Left colon (tissue), 2 donors: ENCODE measurements around the gene DKK3. TPM values are rescaled to one million over a fixed set of nuclear protein-coding genes. Genes with fewer than 3 reads are reported as not detected.

ENCODE experiments used
- ATAC-seq: fragments of 200-7000 bp; cut with Tn5 transposase; one replicate; pipeline ENCODE4 v1.9.1; 2020; ENCODE audit warnings: mild to moderate bottlenecking, moderate library complexity
- DNase-seq, 2 donors: peaks; one replicate each; pipeline ENCODE4 v3.0.0-alpha.2; 2020
- intact Hi-C, 2 donors: fragments of 100-400 bp; cut with DNase I in 1 of 2; cut with micrococcal nuclease in 1 of 2; formaldehyde crosslinking; loops; one replicate each; pipeline versions ENCODE4 v1.11.2 to v1.14.0; 2022; cut with DNase I, micrococcal nuclease
- long read RNA-seq: library from polyadenylated mRNA; unstranded; transcript quantifications from one replicate; pipeline ENCODE4 v2.0.0, GENCODE V29; 2021
- total RNA-seq, 2 donors: library from RNA; stranded (reverse); fragmentation: NEBNext Ultra II Directional; extraction: Animal tissue kit (Norgen Biotek cat#: 25700); gene quantifications; one replicate each; pipeline ENCODE4 v1.2.1, GENCODE V29; 2021
- donor health status: DM: no; HTN: no; CAD: no.
- donor health status: DM: yes; HTN: yes; CAD: no.

Gene DKK3
- 10 to 100 TPM in 1 of 2 donors, 1 to 10 TPM in 1; 8.1 to 19.5 TPM for total RNA-seq
- long read RNA-seq, transcript DKK3-201 (8 exons, 2,636 nt): major isoform, 14 of 53 reads
- long read RNA-seq, partial matches to known transcripts: 29 of 53 reads
- long read RNA-seq, other reads (novel, unspliced or antisense): 9 of 53 reads

DNA sequence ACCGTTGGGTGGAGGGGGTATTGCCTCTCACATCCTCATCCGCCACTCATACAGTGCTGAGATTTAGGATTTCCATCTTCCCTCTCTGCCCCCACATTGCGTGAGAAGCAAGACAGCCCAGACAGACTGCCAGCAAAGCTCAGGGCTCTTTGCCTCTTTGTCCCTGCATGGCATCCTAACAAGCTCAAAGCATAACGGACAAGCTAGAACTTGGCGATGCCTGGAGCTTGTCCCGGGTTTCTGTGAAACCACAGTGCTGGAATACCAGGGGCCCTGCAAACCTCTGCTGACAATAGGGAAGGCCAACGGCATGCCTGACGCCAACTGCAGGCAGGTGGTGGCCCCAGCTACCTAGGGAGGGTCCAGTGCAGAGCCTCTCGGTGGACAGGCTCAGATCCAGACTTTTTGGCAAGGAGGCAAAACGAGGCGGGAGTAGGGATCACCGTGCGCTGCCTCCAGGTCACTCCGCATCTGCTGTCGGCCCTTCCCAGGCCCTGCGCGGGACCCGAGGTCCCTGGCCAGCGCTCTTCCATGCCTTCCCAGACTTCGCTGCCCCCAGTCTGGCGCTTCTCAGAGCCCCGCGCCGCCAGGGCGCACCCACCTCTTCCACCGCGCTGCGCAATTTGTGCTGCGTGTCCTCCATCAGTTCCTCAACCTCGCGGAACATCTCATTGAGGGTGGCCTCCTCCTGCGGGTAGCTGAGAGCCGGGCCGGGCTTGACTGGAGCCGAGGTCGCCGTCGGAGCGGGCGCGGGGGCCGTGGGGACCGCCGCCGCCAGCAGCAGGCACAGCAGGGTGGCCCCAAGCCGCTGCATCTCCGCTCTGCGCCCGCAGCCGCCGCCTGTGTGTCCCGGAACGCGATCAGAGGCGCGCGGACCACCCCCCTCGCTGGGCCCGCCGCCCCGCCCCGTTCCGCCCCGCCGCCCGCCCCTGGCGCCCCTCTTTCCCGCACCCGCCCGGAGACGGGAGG is at the start of gene DKK3:
Gene DKK3, minus strand, starts transcription at position 858 of the 969 bp plus-strand sequence. Its CDS starts 44 bp downstream, at position 814.
- intact Hi-C loops: no loop called here
- DNase-seq (no peak), ATAC-seq (no peak)

DNA sequence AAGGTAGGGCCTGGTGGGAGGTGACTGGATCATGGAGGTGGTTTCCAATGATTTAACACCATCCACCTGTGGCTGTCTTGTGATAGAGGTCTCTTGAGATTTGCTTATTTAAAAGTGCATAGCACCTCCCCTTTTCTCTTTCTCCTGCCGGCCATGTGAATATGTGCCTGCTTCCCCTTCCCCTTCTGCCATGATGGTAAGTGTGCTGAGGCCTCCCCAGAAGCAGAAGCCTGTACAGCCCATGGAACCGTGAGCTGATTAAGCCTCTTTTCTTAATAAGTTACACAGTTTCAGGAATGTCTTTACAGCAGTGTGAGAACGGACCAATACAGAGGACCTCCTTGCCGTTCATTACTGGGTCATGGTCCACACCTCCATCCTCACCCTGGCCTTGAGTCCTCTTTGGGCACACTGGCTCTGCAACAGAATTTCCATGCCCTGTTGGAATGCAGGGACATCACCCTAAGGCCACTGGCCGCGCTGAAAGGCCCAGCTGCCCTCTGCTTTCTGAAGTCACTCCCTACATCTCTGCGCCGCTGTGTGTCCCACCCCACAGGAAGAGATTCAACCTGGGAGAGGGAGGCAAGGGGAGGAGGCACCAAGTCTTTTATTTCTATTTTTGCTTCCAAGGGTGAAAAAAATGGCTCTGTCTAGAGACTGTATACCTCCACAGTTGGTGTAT is 49.0 kb upstream of the DKK3 start:
- intact Hi-C loops: no loop called here
- DNase-seq: no peak
- no peak for ATAC-seq

GRCh38 chr11:12056119-12056518 is 47.7 kb upstream of the DKK3 start:
- ATAC-seq (no peak), DNase-seq (no peak)
- intact Hi-C loops: no loop called here

DNA sequence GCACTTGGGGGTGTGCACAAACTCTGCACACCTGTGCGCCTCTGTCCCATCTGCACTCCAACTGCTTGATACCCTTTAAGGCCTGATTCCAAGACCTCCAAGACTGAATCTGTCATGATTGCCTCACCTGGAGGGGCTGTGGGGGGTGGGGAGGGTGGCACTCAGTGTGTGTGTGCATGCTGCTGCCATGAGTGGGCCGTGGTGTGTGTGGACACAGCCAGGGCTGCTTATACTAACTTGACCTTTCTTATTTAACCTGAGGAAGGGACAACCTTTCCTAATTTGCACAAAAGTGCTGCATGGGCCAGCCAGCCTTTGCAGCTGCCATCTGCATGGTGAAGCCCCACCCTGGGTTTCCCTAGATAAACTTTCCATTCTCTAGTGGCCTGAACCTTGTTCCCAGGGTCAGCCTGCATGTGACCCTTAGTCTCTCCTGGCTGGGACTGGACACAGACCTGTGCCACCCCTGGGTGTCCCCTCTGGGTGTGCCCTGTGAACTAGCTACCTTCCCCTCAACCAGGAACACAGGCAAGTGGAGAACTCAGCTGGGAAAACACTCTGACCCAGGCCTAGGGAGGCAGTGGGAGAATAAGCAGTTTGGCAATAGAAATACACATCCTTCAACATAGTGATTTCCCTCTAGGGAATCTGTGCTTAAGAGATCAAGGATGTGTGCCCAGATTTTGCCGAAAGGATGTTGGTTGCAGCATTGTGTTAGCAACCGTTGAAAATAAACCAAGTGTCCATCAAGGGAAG is 45.4 kb upstream of the DKK3 start:
- intact Hi-C loops: no loop called here
- ATAC-seq: peak; percentile 81

DNA sequence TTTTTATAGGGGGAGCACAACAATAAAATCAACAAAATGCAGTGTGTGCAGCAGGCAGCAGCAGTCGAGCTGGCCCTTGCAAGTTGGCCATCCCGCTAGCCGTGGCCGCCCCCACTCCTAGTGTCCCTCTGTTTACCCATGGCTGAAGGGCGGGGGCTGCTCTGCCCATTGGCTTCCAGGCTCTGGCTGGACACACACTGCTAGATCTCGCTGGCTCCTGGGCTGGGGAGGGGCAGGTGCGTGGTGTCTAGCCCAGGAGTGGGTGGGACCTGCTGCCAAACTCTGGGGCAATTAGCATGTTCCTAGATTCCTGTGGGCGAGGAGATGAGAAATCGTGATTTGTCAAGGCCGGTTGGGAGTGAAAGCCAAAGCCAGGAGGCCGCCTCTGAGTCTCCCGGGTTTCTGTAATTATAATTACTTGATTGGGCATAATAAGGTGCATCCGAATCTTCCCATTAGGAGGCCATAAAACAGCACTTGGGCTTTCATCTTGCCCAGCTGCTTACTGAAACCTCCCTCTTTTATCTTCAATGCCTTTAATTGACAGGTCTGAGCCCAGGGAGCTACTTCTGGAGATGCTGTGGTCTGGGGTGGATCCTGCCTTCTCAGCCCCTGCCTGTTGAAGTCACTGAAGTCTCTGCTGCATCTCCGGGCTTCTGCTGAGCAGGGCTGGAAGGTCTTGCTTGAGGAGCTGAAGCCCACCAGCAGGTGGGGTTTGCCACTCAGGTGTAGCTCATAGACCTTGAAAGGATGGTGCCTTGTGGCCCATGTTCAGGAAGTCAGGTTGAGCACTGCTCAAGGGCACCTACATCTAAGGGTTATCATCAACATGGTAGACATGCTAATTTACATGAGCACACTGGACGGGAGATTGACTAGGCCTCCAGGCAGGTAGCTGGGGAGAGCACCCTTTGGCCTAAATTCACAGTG is 44.5 kb upstream of the DKK3 start:
- DNase-seq: no peak
- intact Hi-C loops: no loop called here
- ATAC-seq: peak; percentile 26

More for the DNA sequence above, 45.4 kb upstream of the DKK3 start:
- no peak for DNase-seq

DNA sequence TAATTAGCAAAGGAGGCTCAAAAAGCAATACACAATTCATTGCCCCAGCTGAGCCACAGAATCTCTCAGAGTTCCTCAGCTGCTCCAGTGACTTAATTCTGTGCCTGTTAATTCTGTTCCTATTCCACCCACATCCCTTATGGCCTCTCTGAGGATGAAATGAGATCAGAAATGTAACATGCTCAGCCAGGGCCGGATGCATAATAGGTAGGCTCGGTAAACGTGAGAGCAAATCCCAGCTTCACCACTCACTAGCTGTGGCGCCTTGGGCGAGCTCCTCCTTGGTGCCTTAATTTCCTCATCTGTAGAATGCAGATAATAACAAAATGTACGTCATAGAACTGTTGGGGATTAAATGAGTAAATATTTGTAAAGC is 42.8 kb upstream of the DKK3 start:
- ATAC-seq: no peak
- intact Hi-C loops: no loop called here
- DNase-seq: no peak

DNA sequence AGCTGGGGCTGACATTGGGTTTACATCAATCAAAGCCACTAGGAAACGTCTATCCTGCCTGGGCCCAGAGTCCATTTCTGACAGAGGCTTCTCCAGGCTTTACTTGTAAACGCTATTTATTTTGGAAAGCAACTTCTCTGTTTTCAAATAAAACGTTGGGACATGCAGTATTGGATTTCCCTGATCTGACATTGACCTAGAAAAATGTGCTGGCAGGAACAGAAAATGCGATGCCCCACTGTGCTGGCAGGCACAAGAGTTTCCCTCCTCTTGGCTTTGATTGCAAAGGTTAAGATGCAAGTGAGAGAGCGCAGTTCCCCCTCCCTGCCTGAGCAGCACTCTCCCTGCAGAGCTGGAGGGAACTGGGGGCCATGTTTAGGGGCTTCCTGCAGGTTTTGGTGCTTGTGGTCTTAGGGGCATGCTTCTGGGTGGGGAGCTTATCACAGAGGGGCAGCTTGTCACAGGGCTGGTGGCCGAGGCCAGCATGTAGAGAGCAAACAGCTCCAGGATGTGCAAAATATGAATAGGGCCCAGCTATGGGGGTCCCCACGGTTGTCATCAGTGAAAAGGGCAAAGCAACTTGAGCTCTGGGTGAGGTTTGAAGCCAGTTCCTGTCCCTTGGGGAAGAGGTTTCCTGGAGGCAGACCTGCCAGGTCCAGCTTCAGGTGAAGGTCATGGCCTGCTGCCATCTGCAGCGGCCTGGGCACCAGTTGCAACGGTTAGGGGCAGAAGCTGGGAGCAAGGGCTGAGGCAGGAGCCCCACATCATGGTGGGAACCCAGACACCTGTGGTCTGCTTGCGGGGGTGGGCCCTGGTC is 42.3 kb upstream of the DKK3 start:
- ATAC-seq: no peak
- no peak for DNase-seq

DNA sequence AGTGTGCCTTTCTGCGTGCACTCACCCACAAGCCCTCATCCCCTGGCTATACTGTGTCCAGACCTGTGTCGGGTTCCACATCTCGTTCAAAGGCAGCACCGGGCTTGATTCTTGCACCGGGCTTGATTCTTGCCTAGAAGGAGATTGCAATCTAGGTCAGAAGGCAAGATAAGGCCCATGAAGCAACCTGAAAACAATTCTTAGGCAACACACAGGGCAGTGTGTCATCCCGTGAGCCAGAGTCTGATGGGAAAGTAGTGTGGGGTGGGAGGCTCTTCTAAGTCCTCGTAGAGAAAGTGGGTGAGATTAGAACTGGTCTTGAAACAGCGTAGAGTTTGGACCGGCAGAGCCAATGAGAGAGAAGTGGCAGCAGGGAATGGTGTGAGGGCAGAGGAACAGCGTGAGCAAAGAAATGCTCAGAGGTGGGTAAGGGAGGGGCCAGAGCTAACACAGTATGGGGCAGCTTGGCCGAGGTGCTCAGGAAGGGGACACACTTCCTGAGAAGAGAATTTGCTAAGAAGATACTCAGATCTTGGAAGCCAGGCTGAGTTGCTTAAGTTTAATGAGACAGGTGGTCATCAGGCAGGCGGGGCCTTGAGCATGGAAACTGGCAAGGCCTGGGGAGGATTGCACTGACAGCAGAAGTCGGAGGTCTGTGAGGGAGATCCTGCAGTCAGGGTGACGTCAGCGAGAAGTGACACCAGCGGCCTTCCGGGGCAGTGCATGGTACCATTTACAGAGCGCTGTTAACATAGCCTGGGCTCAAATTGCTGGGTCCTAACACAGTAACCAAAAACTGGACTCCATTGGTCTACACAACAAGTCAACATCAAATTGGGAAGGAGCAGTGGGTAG is 40.7 kb upstream of the DKK3 start:
- intact Hi-C loops: loop anchor here in 1 of 2 donors (5.0 kb wide), 1 partner anchor 233 kb away; no protein-coding TSS in a partner anchor
- no peak for ATAC-seq
- DNase-seq: no peak

More for the DNA sequence above, 42.3 kb upstream of the DKK3 start:
- intact Hi-C loops: no loop called here

DNA sequence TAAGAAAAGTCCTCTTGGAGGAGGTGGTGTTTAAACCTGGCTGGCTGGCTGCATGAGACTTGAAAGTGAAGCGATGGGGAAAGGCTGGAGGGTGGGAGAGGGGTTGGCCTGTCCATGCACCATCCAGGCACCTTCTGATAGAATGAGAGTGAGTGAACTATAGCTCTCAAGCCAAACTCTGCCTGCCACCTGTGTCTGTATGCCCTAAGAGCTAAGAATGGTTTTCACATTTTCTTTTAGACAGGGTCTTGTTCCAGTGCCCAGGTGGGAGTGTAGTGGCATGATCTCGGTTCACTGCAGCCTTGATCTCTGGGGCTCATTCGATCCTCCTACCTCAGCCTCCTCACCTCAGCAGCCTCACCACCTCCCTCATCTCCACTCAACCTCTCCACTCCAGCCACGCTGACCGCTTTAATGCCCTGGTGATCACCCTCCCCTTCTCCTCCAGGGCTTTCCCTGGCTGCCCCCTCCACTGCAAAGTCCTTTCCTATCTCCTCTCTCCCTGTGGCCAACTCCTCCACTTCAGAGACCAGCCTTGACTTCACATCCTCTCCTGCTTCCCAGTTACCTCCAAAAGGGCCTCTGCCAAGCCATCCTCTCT is 38.3 kb upstream of the DKK3 start:
- ATAC-seq (no peak), DNase-seq (no peak)
- intact Hi-C loops: loop anchor here (2.0 to 5.0 kb wide), 2 partner anchors 236 kb away; no protein-coding TSS in a partner anchor

DNA sequence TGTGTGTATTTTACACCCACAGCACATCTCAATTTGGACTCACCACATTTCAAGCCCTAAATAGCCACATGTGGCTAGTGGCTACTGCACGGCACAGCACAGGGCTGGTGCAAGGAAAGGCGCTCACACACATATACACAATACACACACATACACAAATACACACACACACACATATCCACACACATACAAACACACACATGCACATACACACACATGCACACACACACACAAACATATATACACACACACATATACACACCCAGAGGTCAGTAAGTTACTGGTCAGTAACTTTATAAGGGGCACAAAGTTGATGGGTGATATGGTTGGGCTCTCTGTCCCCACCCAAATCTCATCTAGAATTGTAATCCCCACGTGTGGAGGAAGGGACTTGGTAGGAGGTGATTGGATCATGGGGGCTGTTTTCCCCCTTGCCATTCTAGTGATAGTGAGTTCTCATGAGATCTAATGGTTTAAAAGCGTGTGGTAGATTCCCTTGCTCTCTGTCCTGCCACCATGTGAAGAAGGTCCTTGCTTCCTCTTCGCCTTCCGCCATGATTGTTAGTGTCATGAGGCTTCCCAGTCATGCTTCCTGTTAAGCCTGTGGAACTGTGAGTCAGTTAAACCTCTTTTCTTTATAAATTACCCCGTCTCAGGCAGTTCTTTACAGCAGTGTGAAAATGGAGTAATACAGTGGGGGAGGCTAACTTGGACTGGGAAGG is 37.6 kb upstream of the DKK3 start:
- no peak for DNase-seq
- intact Hi-C loops: loop anchor here (2.0 to 5.0 kb wide), 2 partner anchors 236 to 237 kb away; no protein-coding TSS in a partner anchor
- ATAC-seq: no peak

DNA sequence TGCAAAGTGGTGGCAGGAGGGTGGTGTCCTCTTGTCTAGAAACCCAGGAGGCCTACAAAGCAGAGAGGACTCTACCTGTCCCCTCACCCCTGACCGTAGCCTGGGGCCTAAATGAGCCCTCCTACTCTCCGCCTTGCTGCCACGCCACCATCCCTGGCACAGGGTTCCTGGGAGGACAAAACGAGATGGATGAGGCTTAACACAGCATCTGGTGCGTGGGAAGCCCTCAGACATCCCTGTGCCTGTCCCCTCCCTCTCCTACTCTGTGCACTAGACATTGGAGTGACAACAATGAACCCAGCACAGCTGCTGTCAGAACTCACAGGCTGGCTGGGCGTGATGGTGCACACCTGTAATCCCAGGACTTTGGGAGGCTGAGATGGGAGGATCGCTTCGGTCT is 36.4 kb upstream of the DKK3 start:
- intact Hi-C loops: loop anchor here (5.0 kb wide), 2 partner anchors 112 to 238 kb away; no protein-coding TSS in a partner anchor
- no peak for ATAC-seq
- no peak for DNase-seq

DNA sequence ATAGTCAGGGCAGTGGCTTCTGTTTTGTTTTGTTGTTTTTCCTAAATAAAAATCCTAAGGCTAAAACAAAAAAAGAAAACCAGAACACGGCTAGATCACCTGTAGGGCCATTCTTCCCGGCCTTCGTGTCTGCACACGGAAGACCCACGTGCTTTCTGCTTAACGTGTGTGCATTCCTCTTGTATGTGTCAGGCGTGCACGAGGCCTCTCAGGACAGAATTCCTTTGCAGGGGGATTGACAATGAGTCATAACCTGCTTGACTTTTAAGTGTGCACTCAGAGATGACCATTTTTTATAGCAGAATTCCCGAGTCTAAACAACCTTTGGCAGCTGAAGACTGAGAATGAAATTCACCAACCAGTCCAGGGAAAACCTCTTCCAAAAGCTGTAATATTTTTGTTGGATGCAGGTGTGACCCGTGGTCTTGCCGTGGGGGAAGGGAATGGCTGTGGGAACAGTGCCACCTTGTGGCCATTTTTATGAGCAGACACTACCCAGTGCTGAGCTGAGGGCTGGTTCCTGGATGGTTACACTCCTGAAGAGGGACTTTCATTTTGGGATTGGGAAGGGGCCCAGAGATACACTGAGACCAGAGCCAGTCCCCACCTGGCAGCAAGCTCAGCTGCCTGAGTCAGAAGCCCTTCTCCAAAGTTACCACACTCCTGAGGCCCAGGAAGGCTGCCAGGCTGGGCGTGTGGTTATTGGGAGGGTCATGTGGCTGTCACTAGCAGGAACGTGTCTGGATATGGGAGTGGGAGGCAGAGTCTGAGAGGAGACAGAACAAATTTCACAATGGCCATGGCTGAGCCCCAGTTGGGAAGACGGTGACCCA is 35.7 kb upstream of the DKK3 start:
- intact Hi-C loops: loop anchor here in 1 of 2 donors (5.0 kb wide), 1 partner anchor 112 kb away; no protein-coding TSS in a partner anchor
- DNase-seq (peak; percentile 61 to 76), ATAC-seq (peak; percentile 81)

GRCh38 chr11:12043221-12043620 is 34.8 kb upstream of the DKK3 start:
- intact Hi-C loops: loop anchor here in 1 of 2 donors (5.0 kb wide), 1 partner anchor 111 kb away; no protein-coding TSS in a partner anchor
- ATAC-seq (no peak), DNase-seq (no peak)

DNA sequence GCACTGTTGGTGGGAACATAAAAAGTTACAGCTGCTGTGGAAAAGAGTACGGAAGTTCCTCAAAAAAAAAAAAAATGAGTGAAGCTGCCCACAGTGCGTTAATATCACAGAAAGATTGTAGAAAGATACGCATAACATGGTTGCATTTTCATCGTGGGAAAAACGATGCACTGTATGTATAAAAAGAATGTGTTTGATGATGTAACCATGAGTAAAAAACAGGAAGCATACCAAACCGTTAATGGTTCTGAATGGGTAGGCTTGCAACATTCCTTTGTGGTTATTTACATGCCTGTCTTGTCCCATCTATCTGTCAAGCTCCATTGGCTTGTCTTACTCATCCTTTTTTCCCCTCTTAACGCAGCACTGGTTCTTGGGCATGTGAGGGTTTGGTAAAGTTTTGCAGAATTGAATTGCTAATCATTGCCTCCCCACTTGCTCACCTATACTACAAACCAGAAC is 33.8 kb upstream of the DKK3 start:
- ATAC-seq (no peak), DNase-seq (no peak)
- intact Hi-C loops: loop anchor here in 1 of 2 donors (5.0 kb wide), 1 partner anchor 110 kb away; no protein-coding TSS in a partner anchor
